Muscle of arm (tissue), 12 donors: ENCODE measurements around the gene INPP1. TPM values are rescaled to one million over a fixed set of nuclear protein-coding genes. Genes with fewer than 3 reads are reported as not detected.
"Not testable (repeated sequence)": the region's sequence is repeated elsewhere in the genome, so short reads cannot be mapped to it uniquely, and the experiment has no call there.

Experiments used
- DNase-seq: peaks from one replicate; pipeline ENCODE4 v3.0.0-alpha.2; 2013
- polyA plus RNA-seq, 12 donors: library from polyadenylated mRNA; unstranded; fragments of 120-200 nt; gene quantifications; one replicate each; pipeline ENCODE4 v1.2.1, GENCODE V29; 2013; ENCODE audit not compliant: insufficient read length in 12 of 12

INPP1 gene
- polyA plus RNA-seq, 12 donors: 12.1 to 27.2 (median 20.0) TPM; not detected in 1

DNA sequence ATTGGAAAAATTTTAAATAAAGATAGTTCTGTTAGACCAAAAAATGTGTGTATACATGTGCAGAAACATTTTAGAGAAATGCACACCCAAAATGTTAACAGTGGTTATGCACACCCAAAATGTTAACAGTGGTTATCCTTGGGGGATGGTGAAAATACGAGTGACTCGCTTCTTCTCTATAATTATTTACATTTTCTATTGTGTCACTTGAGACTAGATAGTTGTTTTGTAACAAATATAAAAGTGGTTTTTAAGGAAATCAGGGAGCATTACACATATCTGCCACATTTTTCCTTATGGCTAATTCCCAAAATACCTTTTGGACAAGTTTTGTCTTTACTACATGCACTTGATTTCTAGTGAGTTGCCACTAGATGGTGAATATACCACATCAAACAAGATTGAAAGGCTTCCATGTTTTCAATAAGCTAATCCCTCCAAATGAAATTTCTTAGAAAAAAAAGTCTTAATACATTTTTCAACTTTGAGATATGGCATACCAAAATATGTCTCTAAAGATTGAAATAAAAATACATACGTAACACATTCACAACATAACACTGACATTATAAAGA is 14.7 kb upstream of the INPP1 start:
- no peak for DNase-seq

- no peak for DNase-seq
These were observed 10.0 kb upstream of the INPP1 start for GRCh38 chr2:190333395-190333794.

GRCh38 chr2:190333928-190334327 is 9.5 kb upstream of the INPP1 start:
- no peak for DNase-seq

GRCh38 chr2:190334479-190335224 is 8.7 kb upstream of the INPP1 start:
- no peak for DNase-seq

DNA sequence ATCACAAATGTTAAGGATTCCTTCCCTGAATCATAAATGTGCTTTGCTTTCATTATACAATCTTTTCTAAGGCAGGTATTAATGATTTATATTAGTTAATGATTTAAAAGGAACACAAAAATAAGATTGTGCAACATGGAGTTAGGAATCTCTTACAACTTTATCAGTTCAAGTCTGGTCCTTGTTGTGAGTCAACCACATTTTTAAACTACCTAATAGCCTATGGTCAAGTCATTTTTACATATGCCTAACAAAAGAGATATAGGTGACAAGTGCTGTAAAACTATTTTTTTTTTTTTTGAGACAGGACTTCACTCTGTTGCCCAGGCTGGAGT is 8.2 kb upstream of the INPP1 start:
- DNase-seq: no peak

- DNase-seq: not testable (repeated sequence)
These were observed 7.8 kb upstream of the INPP1 start for GRCh38 chr2:190335584-190335983.

DNA sequence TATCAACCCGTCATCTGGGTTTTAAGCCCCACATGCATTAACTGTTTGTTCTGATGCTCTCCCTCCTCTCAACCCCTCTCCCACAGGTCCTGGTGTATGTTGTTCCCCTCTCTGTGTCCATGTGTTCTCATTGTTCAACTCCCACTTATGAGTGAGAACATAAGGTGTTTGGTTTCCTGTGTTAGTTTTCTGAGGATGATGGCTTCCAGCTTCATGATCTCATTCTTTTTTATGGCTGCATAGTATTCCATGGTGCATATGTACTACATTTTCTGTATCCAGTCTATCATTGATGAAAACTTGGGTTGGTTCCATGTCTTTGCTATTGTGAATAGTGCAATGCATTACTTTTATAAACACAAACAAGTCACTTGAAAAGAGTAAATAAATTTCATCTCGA is 7.0 kb upstream of the INPP1 start:
- DNase-seq: no peak

DNA sequence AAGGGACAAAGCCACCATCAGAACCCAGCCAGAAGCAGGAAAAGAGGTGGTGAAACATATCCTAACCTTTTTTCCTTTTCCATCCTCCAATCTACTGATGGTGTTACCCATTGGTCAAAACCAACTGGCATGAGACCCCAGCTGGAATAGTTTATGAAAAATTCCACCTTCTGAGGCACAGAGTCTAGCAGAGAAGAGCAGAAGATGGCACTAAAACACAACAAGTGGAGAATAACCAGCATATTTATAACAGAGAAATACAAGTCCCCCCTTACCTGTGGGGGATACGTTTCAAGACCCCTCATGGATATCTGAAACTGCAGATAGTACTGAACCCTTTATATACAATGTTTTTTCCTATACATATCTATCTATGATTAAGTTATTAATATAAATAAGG is 4.9 kb upstream of the INPP1 start:
- no peak for DNase-seq

DNA sequence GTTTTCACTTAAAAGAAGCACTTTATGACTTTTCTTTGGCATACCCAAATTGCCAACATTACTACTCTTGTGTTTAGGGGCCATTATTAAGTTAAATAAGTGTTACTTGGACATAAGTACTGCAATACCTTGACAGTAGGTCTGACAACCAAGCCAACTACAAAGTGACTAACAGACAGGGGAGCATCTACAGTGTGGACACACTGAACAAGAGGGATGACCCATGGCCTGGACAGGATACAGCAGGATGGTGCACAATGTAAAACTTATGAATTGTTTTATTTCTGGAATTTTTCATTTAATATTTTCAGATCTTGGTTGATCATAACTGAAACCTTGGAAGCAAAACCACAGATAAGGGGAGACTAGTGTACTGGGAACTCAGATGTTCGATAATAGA is 4.0 kb upstream of the INPP1 start:
- no peak for DNase-seq

DNA sequence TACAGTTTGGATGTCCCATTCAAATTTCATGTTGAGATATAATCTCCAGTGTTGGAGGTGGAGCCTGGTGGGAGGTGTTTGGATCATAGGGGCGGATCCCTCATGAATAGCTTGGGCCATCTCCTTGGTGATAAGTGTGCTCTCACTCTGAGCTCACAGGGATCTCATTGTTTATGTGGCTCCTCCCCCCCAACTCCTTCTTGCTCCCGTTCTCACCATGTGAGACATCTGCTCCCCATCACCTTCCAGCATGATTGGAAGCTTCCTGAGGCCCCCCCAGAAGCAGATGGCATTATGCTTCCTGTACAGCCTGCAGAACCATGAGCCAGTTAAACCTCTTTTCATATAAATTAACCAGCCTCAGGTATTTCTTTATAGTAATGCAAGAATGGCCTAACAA is 3.0 kb upstream of the INPP1 start:
- no peak for DNase-seq

DNA sequence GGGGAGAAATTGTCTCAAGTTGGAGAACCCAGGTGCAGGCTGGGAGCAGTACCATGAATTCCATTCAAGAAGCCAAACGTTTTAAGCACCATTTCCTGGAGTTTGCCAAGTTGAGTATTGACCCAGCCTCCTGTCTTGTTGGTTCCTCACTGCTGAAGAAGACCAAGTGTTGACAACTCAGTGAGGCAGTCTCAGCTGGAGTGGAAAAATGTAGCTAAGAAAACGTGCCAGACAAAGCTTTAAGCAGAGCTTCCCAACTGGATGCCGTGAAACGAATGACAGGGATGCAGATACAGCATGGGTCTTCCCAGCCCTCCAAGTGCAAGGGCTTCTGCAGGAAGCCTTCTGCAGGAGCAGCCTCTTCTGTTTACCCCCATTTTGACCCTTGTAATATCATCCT is 778 bp upstream of the INPP1 start:
- peak; percentile 48 for DNase-seq

DNA sequence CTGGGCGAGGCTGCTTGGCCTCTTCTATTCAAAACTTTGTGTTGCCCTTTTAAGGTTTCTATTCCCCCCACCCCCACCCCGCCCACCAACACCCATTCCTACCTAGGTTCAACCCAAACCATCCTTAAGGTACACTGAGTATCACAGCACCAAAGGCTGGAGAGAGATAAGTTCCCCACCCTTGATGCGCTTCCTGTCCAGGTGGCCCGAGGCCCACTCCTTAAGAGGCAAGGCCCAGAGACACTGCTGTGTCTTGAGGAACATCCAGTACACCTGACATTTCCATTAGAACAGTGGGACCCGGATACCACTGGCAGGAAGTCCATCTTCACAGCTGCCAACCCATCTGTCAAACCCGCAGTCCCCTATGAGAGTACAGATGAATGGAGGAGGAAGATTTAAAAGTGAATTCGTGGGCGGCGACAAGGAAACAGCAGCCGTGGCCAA is 277 bp upstream of the INPP1 start:
- DNase-seq: peak; percentile 70

DNA sequence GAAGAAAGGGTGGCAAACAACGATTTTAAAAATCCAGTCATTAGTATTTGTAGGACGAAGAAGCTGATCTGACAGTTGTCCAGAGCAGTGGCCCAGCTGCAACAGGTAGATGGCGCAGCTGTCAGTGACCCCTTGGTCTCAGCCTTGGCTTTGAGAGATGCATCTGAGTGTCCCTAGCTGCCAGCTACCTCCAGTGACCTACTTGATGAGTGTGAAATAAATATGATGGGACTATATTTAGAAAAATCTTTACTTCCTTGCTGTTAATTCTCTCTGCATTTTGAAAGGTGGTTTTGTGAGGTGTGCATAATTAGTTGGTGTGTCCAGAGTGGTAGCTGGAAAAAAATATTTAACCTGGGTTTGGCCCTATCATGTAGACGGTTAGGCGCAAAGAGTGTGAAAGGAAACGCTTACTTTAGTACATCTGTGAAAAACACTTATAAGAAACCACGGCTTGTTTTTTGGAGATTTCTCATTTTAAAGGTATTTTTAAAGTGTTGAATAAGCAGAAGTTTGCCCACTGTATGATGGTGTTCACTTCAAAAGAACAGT is 963 bp downstream of the INPP1 start:
- DNase-seq: peak; percentile 61

DNA sequence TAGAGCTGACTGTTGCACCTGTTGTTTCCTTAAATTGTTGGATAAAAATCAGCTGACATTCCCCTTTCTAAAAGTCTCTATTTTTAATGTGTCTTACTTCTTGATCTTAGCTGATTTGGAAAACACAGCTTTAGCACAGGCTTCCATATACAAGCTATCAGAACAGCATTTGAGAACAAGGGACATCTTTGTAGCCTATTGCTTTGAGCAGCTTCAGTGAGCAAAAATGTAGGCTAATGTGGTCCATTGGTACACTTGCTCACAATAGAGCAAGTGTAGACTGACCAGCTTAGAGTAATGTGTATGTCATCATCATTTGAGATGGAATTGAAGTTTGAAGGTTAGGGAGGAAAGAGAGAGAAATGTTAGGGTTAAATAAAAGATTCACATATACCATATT is 7.0 kb downstream of the INPP1 start:
- no peak for DNase-seq

DNA sequence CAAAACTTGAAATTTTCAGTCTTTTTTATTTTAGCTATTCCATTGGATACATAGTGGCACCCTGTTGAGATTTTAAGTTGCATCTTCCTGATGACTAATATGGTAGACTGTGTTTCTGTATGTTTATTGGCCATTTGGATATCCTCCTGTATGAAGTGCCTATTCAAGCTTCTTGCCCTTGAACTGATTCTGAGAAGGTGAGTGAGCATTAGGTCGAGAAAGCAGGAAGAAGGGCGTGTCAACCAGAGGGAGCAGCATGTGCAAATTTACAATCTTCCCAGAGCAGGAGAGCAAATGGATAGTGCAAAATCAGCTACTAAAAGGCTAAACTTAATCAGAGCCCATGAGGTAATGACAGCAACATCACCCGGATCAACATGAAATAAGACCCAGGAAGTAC is 8.6 kb downstream of the INPP1 start:
- DNase-seq: no peak

- DNase-seq: no peak
These were observed 9.5 kb downstream of the INPP1 start for GRCh38 chr2:190352668-190353536.

GRCh38 chr2:190353537-190353899 is 10.1 kb downstream of the INPP1 start:
- DNase-seq: no peak

DNA sequence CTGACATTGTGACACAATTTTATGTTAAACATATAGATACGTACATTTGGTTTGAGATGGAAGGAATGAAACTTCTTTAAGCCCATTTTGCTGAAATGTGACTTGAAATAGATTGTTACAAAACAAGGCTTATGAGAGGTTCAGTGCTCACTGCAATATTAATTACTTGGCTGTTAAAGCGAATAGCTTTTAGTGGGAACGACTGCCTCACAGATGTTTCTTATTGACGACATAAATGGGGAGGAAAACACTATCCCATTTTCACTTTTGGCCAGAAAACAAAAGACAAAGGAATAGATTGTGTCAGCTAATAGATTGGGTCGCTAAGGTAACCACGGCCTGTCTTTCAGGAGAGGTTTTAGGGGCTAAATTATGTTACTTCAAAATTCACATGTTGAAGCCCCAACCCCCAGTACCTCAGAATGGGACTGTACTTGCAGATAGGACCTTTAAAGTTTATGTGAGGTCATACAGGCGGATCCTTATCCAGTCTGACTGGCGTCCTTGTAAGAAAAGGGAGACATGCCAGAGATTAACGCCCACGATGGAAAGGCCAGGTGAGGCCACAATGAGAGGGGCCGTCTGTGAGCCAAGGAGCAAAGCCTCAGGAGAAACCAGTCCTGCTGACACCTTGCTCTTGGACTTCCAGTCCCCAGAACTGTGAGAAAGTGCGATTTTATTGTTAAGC is 10.8 kb downstream of the INPP1 start:
- no peak for DNase-seq

- DNase-seq: no peak
These were observed 12.7 kb downstream of the INPP1 start for GRCh38 chr2:190355968-190356644.

DNA sequence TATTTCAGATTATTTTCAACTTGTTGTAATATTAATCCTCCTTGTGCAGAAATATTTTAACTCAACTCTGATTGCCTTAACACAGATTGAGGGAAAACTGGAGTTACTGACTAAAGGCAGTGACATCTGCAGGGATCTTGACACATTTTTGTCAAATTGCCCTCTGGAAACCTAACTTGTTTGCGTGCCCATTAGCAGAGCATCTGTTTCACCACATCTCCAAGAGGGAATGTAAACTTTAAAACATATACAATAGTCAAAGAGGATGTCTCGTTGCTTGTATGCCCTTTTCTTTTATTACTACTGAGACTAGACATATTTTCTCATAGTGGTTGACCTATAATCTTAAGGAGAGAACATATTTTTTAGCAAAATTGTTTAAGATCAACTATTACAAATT is 14.2 kb downstream of the INPP1 start:
- no peak for DNase-seq

- DNase-seq: not testable (repeated sequence)
These were observed 15.5 kb downstream of the INPP1 start for GRCh38 chr2:190358655-190359448.
